HepG2 (cell line): ENCODE measurements around the gene PRKN. TPM values are rescaled to one million over a fixed set of nuclear protein-coding genes. Genes with fewer than 3 reads are reported as not detected.

Source experiments
- ATAC-seq: fragments of 200-7000 bp; cut with Tn5 transposase; 3 replicates; pipeline ENCODE4 v1.9.1; 2020; ENCODE audit warnings: mild to moderate bottlenecking, moderate library complexity
- BruUV-seq: library from RNA; stranded (reverse); fragments of 400-500 nt; replicated peaks from 2 replicates; lab custom pipeline; 2021; lab: Mats Ljungman, UMichigan
- CTCF ChIA-PET: fragments of 300-600 bp; formaldehyde crosslinking; extraction: SDS; loops from one replicate; lab custom pipeline; 2021; ENCODE audit warnings: low total read pairs, inconsistent platforms, low intra/inter-chr PET ratio; lab: Yijun Ruan, JAX
- POLR2A ChIA-PET: fragments of 350-600 bp; sonication (Branson Sonifier 250); formaldehyde crosslinking; loops from one replicate; lab custom pipeline; 2020; ENCODE audit warnings: antibody characterized with exemption, inconsistent platforms; lab: Yijun Ruan, JAX
- DNase-seq: peaks from one replicate; pipeline ENCODE4 v3.0.0-alpha.2; 2015; ENCODE audit warnings: low spot score
- FAIRE-seq: peaks from 3 replicates; lab custom pipeline; 2011; peaks lifted over from hg19 to GRCh38; lab: Jason Lieb, UNC
- H2AFZ ChIP-seq: one replicate; pipeline ENCODE4 v1.6.1; 2011; ENCODE audit warnings: low read length, inconsistent platforms
- H3K27ac ChIP-seq: fragments of 300-600 bp; 3 replicates; pipeline ENCODE4 v1.8.0; 2011; ENCODE audit warnings: mixed run types, mild to moderate bottlenecking, mixed read lengths, low read length, inconsistent platforms; ENCODE audit not compliant: insufficient read depth; ENCODE audit errors: extremely low read length
- H3K27me3 ChIP-seq, 2 experiments: fragments of 200-600 bp in 1 of 2; 2 replicates in 1 of 2; 3 replicates in 1 of 2; pipeline versions ENCODE4 v1.6.0 to v1.8.0; 2011; ENCODE audit warnings: low read length in 2 of 2, mild to moderate bottlenecking in 2 of 2, moderate library complexity in 2 of 2, inconsistent platforms in 1 of 2; ENCODE audit not compliant: insufficient read depth in 2 of 2, control insufficient read depth in 1 of 2
- H3K36me3 ChIP-seq, 2 experiments: fragments of 200-600 bp in 1 of 2; replicated peaks in 1 of 2; 2 replicates in 1 of 2; 3 replicates in 1 of 2; pipeline versions ENCODE4 v1.5.1 to v1.8.0; 2011; ENCODE audit warnings: low read length in 2 of 2, inconsistent platforms in 1 of 2; ENCODE audit not compliant: insufficient read depth in 2 of 2, control insufficient read depth in 1 of 2
- H3K4me1 ChIP-seq: 2 replicates; pipeline ENCODE4 v1.5.1; 2012; ENCODE audit warnings: low read length, inconsistent platforms; ENCODE audit not compliant: insufficient read depth
- H3K4me2 ChIP-seq: 2 replicates; pipeline ENCODE4 v1.6.0; 2011; ENCODE audit warnings: low read depth, low read length, inconsistent platforms
- H3K4me3 ChIP-seq, 3 experiments: fragments of 200-600 bp in 1 of 3; sonication (generic), shearing (Covaris generic) in 1 of 3; replicated peaks in 1 of 3; 2 replicates each; pipeline ENCODE4 v1.5.1; 2011 to 2016; ENCODE audit warnings: low read length in 3 of 3, inconsistent platforms in 2 of 3, low read depth in 2 of 3, mild to moderate bottlenecking in 2 of 3, control low read depth in 1 of 3, mixed read lengths in 1 of 3; ENCODE audit not compliant: insufficient read depth in 1 of 3
- H3K79me2 ChIP-seq: one replicate; pipeline ENCODE4 v1.6.1; 2011; ENCODE audit warnings: low read length, inconsistent platforms; ENCODE audit not compliant: insufficient read depth
- H3K9ac ChIP-seq: 2 replicates; pipeline ENCODE4 v1.6.0; 2011; ENCODE audit warnings: mild to moderate bottlenecking, low read depth, low read length, inconsistent platforms; ENCODE audit not compliant: insufficient read depth
- H3K9me3 ChIP-seq: 2 replicates; pipeline ENCODE4 v1.5.1; 2012; ENCODE audit warnings: mild to moderate bottlenecking, low read length
- H4K20me1 ChIP-seq: 2 replicates; pipeline ENCODE4 v1.6.0; 2011; ENCODE audit warnings: inconsistent platforms, mild to moderate bottlenecking, low read length, moderate library complexity; ENCODE audit not compliant: insufficient read depth
- HNRNPUL1 ChIP-seq: fragments of 200-400 bp; formaldehyde crosslinking; IDR thresholded peaks from 2 replicates; pipeline ENCODE4 v1.6.1; 2017; ENCODE audit warnings: low read depth, mild to moderate bottlenecking, low read length, moderate library complexity
- SP2 ChIP-seq: sonication (generic); formaldehyde crosslinking; IDR thresholded peaks from 2 replicates; pipeline ENCODE4 v1.5.1; 2020; ENCODE audit warnings: mild to moderate bottlenecking, missing genetic modification reagents
- SRF ChIP-seq: IDR thresholded peaks from 2 replicates; pipeline ENCODE4 v1.6.1; 2011; ENCODE audit warnings: mild to moderate bottlenecking, low read depth, low read length, moderate library complexity
- ZNF207 ChIP-seq: fragments of 450-650 bp; IDR thresholded peaks from 2 replicates; pipeline ENCODE4 v1.6.1; 2016; ENCODE audit warnings: antibody characterized with exemption, borderline replicate concordance
- WGBS: methylation state at CpG from one replicate; pipeline ENCODE4 v1.1.6; 2017; ENCODE audit warnings: low lambda C conversion rate; 5-methylcytosine and 5-hydroxymethylcytosine counted together
- in situ Hi-C: cut with HindIII; loops from 2 replicates; pipeline ENCODE4 v1.10.0; 2017; ENCODE audit warnings: low pct_unique_long_range_greater_than_20kb; ENCODE audit not compliant: extremely low pct_ligation_motif_present
- intact Hi-C: fragments of 100-400 bp; cut with micrococcal nuclease; formaldehyde crosslinking; loops from one replicate; pipeline ENCODE4 v1.10.0; 2022; ENCODE audit not compliant: unreplicated experiment
- polyA plus RNA-seq, 8 experiments: library from polyadenylated mRNA; depleted of rRNA in 3 of 8; stranded (reverse) in 7 of 8; unstranded in 1 of 8; fragments of >200 nt; fragmentation: Illumina TruSeq in 4 of 8; extraction: Trizol in 4 of 8; gene quantifications; 2 replicates each; pipeline versions ENCODE4 v1.2.1 to v1.2.3, GENCODE V29; 2011 to 2016; ENCODE audit warnings: low read depth in 4 of 8, missing spikeins in 1 of 8, mixed read lengths in 1 of 8; ENCODE audit not compliant: insufficient read depth in 1 of 8
- total RNA-seq, 5 experiments: library from RNA; depleted of rRNA; stranded (reverse); fragments of >200 nt; fragmentation: Illumina TruSeq; extraction: Trizol; gene quantifications; 2 replicates each; pipeline ENCODE4 v1.2.3, GENCODE V29; 2016; ENCODE audit warnings: low read depth in 1 of 5
- TF ChIP-seq, protein P1 (sequence below): sonication (generic); formaldehyde crosslinking; IDR thresholded peaks from 2 replicates; pipeline ENCODE4 v1.5.0; 2020; ENCODE audit warnings: mild to moderate bottlenecking, missing genetic modification reagents, borderline replicate concordance
- TF ChIP-seq, protein P2 (sequence below): sonication (generic); formaldehyde crosslinking; IDR thresholded peaks from 2 replicates; pipeline ENCODE4 v1.5.0; 2020; ENCODE audit warnings: mild to moderate bottlenecking, missing genetic modification reagents

PRKN gene
- total and polyA plus RNA-seq, 2 of the 13 experiments (the other 11 are each of a cell fraction or from before 2014, with no cell fraction given): 0.31 to 0.44 TPM

DNA sequence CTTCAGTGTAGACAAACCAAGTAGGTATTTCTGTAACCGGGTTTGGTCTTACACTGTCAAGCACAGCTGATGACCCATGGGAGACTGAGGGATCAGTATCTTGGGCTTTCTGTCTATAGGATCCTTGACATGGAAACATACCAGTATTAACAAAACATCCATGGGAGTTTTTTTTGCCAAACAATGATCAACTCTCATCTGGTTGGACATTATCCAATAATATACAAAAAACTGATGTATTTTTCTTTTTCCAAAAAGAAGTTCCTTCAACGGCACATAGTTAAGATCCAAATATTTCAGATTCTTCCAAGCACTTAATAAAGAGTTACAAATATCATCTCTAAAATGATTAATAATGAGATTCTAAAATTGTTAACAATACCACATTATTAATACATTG is 459.9 kb downstream of the PRKN start:
- CTCF ChIA-PET: no interaction called here
- H4K20me1 ChIP-seq: no peaks in the 10 kb centered on the region
- no peak overlapping the region for H2AFZ ChIP-seq
- no peaks in the 10 kb centered on the region; the same call in 1 of the 2 replicates for H3K9me3 ChIP-seq
- POLR2A ChIA-PET: no interaction called here
- ATAC-seq: no peak
- no peak for DNase-seq
- H3K9ac ChIP-seq: no peak overlapping the region
- H3K27me3 ChIP-seq: no peaks in the 10 kb centered on the region
- intact Hi-C loops: no loop called here
- no TSS peak for BruUV-seq
- no peaks in the 10 kb centered on the region for H3K36me3 ChIP-seq
- TF ChIP-seq, protein P1, sequence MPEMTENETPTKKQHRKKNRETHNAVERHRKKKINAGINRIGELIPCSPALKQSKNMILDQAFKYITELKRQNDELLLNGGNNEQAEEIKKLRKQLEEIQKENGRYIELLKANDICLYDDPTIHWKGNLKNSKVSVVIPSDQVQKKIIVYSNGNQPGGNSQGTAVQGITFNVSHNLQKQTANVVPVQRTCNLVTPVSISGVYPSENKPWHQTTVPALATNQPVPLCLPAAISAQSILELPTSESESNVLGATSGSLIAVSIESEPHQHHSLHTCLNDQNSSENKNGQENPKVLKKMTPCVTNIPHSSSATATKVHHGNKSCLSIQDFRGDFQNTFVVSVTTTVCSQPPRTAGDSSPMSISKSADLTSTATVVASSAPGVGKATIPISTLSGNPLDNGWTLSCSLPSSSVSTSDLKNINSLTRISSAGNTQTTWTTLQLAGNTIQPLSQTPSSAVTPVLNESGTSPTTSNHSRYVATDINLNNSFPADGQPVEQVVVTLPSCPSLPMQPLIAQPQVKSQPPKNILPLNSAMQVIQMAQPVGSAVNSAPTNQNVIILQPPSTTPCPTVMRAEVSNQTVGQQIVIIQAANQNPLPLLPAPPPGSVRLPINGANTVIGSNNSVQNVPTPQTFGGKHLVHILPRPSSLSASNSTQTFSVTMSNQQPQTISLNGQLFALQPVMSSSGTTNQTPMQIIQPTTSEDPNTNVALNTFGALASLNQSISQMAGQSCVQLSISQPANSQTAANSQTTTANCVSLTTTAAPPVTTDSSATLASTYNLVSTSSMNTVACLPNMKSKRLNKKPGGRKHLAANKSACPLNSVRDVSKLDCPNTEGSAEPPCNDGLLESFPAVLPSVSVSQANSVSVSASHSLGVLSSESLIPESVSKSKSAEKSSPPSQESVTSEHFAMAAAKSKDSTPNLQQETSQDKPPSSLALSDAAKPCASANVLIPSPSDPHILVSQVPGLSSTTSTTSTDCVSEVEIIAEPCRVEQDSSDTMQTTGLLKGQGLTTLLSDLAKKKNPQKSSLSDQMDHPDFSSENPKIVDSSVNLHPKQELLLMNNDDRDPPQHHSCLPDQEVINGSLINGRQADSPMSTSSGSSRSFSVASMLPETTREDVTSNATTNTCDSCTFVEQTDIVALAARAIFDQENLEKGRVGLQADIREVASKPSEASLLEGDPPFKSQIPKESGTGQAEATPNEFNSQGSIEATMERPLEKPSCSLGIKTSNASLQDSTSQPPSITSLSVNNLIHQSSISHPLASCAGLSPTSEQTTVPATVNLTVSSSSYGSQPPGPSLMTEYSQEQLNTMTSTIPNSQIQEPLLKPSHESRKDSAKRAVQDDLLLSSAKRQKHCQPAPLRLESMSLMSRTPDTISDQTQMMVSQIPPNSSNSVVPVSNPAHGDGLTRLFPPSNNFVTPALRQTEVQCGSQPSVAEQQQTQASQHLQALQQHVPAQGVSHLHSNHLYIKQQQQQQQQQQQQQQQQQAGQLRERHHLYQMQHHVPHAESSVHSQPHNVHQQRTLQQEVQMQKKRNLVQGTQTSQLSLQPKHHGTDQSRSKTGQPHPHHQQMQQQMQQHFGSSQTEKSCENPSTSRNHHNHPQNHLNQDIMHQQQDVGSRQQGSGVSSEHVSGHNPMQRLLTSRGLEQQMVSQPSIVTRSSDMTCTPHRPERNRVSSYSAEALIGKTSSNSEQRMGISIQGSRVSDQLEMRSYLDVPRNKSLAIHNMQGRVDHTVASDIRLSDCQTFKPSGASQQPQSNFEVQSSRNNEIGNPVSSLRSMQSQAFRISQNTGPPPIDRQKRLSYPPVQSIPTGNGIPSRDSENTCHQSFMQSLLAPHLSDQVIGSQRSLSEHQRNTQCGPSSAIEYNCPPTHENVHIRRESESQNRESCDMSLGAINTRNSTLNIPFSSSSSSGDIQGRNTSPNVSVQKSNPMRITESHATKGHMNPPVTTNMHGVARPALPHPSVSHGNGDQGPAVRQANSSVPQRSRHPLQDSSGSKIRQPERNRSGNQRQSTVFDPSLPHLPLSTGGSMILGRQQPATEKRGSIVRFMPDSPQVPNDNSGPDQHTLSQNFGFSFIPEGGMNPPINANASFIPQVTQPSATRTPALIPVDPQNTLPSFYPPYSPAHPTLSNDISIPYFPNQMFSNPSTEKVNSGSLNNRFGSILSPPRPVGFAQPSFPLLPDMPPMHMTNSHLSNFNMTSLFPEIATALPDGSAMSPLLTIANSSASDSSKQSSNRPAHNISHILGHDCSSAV: no peak
- TF ChIP-seq SRF: no peak
- no peak for TF ChIP-seq HNRNPUL1
- no peak for TF ChIP-seq SP2 (CRISPR knock-in tag)
- TF ChIP-seq, protein P2, sequence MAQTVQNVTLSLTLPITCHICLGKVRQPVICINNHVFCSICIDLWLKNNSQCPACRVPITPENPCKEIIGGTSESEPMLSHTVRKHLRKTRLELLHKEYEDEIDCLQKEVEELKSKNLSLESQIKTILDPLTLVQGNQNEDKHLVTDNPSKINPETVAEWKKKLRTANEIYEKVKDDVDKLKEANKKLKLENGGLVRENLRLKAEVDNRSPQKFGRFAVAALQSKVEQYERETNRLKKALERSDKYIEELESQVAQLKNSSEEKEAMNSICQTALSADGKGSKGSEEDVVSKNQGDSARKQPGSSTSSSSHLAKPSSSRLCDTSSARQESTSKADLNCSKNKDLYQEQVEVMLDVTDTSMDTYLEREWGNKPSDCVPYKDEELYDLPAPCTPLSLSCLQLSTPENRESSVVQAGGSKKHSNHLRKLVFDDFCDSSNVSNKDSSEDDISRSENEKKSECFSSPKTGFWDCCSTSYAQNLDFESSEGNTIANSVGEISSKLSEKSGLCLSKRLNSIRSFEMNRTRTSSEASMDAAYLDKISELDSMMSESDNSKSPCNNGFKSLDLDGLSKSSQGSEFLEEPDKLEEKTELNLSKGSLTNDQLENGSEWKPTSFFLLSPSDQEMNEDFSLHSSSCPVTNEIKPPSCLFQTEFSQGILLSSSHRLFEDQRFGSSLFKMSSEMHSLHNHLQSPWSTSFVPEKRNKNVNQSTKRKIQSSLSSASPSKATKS: no peak
- TF ChIP-seq ZNF207: no peak
- H3K4me3 ChIP-seq: no peak overlapping the region
- no peak overlapping the region for H3K27ac ChIP-seq
- 11% methylated on average over 2 of the region's 2 CpGs for WGBS
- in situ Hi-C loops: no loop called here
- no peak for FAIRE-seq
- no peaks in the 10 kb centered on the region for H3K79me2 ChIP-seq
- H3K4me1 ChIP-seq: no peaks in the 10 kb centered on the region
- no peak overlapping the region for H3K4me2 ChIP-seq
